Left forelimb (tissue), 1 donor: ENCODE data around the gene HAS3.
"Not testable (repeated sequence)": the region's sequence is repeated elsewhere in the genome, so short reads cannot be mapped to it uniquely, and the experiment has no call there.

ENCODE experiments used
- DNase-seq: peaks from one replicate; pipeline ENCODE4 v3.0.0-alpha.2; 2018; ENCODE audit warnings: low spot score

The HAS3 gene

DNA sequence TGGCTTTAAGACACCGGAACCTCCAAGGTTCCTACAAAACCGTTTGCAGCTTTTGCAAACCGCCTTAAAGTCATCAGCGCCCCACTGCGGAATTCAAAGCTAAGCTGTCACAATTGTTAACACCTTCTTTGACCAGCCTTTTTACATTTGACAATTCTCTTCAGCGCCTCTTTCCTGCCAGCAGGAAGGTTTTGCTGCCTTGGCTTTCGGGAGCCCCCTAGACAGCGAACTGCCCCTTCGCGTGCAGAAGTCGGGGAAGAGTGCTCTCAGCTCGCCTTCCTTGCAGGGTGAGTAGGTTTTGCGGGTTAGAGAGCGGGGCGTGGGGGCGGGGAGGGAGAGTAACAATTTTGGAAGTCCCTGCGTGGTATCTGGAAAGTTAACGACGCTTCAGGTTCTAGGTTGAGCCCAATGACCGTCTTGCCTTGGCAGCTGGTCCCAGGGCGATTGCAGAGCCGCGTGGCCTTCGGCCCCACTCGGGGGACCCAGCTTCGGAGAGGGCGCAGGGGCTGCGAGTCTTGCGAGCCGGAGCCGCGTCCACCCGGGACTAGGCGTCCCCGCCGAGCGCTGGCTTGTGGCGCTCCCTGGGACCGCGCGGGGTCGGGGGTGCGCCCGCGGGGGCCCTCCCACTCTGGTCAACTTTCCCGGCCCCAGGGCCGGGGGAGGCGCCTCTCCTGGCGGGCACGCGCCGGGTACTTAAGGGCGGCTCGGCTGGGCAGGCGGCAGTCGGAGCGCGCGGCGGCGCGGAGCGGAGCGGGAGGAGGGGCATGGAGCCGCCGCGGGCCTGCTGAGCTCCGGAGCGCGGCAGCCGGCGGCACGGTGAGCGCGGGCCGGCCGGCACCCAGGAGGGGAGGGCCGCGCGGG is at the start of gene HAS3:
Gene HAS3 (plus strand): TSS at position 153 of the 861 bp plus-strand sequence. CDS start 3,743 bp downstream, outside the sequence.
- DNase-seq = no peak

GRCh38 chr16:69055980-69056379 is 49.5 kb upstream of the HAS3 start:
- no peak for DNase-seq

GRCh38 chr16:69056421-69056820 is 49.0 kb upstream of the HAS3 start:
- no peak for DNase-seq

- DNase-seq = no peak
Observed at GRCh38 chr16:69057400-69058378, 47.8 kb upstream of the HAS3 start.

- not testable (repeated sequence) for DNase-seq
Observed at GRCh38 chr16:69063491-69063890, 42.0 kb upstream of the HAS3 start.

DNA sequence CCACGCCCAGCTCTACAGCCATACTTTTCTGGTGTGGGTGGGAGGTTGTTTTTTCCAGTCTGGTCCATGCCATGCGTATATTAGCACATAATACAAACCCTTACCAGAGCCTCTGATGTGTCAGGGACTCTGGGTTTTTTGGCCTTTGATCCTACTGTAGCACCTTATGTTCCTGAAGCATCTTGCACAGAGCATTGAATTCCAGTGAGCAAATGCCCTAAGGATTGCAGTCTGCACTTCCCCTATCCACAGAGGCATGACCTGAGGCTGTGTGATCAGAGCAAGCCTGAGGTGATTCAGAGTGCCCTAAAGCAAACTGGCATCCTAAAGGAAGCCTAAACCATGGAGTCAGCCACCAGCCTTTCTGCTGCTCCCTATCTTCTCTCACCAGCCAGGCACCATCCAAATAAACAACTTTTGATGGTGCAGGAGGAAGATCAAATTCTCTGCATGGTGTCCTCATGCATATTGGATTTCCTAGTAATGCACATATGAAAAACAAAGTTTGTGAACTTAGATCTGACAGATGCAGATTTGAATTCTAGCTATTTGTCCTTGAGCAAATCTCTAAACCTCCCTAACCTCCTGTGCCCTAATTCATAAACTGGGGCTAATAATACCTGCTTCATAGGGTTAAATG is 41.2 kb upstream of the HAS3 start:
- no peak for DNase-seq

DNA sequence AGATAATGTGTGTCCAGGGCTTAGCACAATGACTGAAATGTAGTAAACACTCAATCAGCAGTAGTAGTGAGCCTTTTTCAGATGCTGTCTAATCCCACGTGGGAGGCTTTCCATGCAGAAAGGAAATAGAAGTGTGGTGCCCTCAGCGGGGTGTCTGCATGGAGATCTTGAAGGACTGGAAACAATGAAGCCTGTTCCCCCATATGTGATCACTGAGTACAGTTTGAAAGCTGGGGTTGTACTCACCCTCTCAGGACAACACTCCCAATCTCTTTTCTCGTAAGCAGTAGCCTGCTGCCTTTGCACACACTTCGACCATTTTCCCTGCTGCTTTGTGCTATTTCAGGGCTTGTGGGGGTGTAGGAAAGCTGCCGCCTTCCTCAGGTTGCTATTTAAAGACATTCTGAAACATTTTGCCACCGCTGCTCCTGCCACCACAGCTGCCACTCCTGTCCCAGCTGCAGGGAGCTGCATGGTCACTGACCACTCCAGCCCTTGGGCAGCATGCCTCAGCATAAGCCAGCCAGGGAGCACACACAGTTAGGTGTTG is 40.6 kb upstream of the HAS3 start:
- DNase-seq = no peak

DNA sequence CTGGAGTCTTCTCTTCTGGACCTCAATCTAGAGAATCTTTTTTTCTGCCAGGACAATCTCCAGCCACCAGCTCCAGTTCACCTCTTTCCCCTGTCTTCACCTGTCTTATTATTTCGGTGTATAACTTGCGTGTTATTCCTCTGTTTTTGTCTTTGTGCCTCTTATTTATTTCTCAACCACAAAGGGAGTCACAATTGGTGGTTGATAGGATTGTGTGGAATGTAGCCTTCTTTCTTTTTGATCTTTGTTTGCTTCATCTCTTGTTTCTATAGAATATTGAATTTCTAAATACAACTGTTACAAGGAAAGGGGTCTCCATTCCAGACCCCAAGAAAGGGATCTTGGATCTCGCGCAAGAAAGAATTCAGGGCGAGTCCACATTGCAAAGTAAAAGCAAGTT is 35.9 kb upstream of the HAS3 start:
- DNase-seq = no peak

- DNase-seq = no peak
Observed at GRCh38 chr16:69071036-69071435, 34.4 kb upstream of the HAS3 start.

DNA sequence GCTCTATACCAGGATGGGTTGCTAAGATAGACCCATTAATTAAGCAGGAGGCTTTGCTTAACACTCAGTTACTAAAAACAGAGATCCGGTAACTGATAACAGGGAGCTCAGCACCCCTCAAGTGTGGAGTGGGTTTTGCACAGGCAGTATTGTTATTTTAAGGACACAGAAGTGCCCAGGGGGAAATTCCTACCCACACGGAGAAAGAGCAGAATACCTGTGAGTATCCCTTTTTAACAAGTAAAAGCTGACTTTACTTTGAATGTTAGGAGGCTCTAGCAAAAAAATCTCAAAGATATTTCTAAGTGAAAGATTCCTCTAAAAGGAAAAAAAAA is 32.8 kb upstream of the HAS3 start:
- no peak for DNase-seq

DNA sequence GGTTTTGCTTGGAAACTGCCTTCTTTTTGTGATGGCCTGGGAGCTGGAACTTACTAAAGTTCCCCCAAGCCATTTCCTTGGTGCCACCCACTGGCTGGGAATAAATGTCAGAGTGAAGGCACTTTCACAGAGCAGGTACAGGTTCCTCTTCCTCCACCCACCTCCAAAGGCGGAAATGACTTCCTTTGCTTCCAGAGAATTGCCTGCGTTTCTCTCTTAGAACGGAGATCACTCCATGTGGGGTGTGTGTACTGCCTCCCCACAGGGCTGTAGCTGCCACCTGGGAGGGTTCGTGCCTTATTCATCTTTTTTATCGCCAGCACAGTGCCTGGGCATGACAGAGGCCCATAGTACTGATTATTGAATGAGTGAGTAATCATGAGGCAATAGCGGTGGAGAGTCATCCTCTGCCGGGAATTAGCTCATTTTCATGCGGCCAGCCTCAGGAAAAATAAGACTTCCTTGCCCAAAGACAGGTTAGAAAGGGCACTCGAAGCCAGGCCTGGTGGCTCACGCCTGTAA is 32.2 kb upstream of the HAS3 start:
- no peak for DNase-seq

DNA sequence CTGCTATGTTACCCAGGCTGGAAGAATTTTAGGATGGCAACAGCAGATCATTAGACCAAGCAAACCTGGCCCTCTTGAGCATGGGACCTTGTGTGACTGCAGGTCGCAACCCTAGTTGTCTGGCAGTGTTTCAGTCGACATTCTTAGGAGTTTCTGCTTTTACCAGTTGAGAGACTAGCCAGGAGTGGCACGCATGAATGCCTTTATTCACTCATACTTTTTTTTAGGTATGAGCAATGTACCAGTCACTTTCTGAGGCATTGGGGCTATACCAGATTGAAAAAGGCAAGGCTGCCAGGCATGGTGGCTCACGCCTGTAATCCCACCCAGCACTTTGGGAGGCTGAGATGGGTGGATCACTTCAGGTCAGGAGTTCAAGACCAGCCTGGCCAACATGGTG is 28.2 kb upstream of the HAS3 start:
- no peak for DNase-seq

DNA sequence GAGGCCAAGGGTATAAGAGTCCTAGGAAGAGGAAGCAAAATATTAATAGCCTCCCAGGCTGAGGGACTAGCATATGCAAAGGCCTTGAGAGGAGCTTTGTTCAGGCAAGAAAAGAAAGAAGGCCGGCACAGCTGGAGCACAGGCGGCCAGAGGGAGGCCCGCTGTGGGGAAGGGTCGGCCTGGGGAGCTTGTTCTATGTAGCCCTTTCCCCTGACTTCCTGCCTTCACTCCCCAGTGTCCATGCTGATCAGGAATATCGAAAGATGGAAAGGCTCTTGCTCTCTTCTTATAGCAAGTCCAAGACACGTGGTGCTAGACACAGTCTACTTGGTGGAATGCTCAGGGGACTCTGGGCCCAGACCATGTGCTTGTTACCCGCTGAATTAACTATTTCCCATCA is 27.4 kb upstream of the HAS3 start:
- no peak for DNase-seq

- DNase-seq = no peak
Observed at GRCh38 chr16:69079697-69080096, 25.8 kb upstream of the HAS3 start.

GRCh38 chr16:69083306-69083941 is 22.0 kb upstream of the HAS3 start:
- no peak for DNase-seq

- no peak for DNase-seq
Observed at GRCh38 chr16:69084289-69084688, 21.2 kb upstream of the HAS3 start.

GRCh38 chr16:69085032-69085695 is 20.3 kb upstream of the HAS3 start:
- no peak for DNase-seq

DNA sequence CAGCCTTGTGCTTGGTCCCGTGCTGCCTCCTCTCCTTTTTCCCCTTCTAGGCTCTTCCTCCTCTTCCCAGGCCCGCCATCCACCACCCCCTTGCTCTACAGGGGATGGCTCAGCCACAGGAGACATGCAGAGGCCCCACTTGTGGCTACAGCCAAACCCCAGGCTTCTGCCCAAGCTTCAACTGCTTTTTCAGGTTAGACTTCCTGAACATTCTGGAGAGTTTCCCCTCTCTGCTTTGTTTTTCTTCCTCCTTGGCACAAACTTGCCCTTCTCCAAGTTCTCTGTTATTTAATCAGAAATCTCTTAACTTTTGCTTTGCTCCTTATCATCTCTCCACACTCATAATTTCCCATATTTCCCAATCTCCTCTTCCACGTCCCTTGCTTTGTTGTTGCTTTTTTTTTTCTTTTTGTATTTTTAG is 18.3 kb upstream of the HAS3 start:
- DNase-seq = no peak

- DNase-seq = no peak
Observed at GRCh38 chr16:69088684-69089083, 16.8 kb upstream of the HAS3 start.

DNA sequence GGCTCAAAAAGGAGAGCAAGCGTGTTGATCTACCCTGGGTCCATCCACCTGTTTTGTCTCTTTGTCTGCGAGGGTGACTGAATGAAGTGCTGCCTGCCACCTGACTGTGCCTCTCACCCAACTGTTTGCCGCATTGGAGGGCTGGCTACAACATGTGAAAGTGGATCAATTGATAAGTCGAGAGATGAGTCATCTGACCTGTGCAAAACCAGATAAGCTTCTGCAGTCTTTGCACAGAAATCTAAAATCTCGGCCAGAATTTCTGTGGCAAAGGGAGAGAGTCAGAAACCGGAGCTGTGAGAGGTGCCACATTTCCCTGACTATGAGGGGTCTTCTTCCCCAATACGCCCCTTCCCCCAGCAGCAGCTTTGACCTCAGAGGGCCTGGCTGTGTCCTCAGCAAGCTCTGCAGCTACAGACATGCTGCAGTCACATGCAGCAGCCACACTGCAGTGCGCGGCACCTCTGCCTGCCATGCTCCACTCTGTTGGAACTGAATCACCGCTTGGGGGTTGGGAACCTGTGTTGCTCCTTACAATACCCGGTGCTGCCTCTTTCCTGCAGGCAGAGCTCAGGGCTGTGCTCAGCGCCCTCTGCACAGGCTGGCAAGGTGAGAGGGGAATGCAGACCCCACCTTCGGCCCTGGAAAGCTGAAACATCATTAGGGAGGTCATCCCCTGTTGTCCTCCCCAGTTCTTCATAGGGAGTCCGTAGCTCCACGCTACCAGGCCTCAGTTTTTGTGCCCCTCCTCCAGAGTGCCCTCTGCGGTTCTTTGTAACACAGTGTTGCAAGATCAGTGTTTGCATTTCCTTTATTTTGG is 16.2 kb upstream of the HAS3 start:
- DNase-seq = no peak
